HEK293 (cell line): Measurements from ENCODE around the gene ADCY7.

ENCODE experiments used
- CTCF ChIA-PET: fragments of 350-600 bp; formaldehyde crosslinking; extraction: SDS; loops from one replicate; lab custom pipeline; 2021; ENCODE audit warnings: antibody characterized with exemption; lab: Yijun Ruan, JAX
- POLR2A ChIA-PET: fragments of 300-600 bp; formaldehyde crosslinking; extraction: SDS; loops from one replicate; lab custom pipeline; 2020; ENCODE audit warnings: antibody characterized with exemption, inconsistent platforms; lab: Yijun Ruan, JAX
- H3K27ac ChIP-seq: fragments of 200-500 bp; sonication (Bioruptor generic); 2 replicates; pipeline ENCODE4 v1.5.1; 2014; ENCODE audit warnings: low read depth, low read length, control low read depth, inconsistent platforms; ENCODE audit errors: extremely low read depth
- H3K36me3 ChIP-seq, 2 experiments: fragments of 200-500 bp in 1 of 2; sonication (Bioruptor generic) in 1 of 2; 1 replicate in 1 of 2; 2 replicates in 1 of 2; pipeline ENCODE4 v1.5.1; 2014 to 2017; ENCODE audit warnings: inconsistent platforms in 2 of 2, low read length in 2 of 2; ENCODE audit not compliant: control insufficient read depth in 2 of 2, insufficient read depth in 1 of 2
- H3K4me1 ChIP-seq: fragments of 200-500 bp; sonication (Bioruptor generic); 2 replicates; pipeline ENCODE4 v1.5.1; 2014; ENCODE audit warnings: mild to moderate bottlenecking, low read length, inconsistent platforms; ENCODE audit not compliant: control insufficient read depth, insufficient read depth
- H3K4me3 ChIP-seq: 2 replicates; pipeline ENCODE4 v1.5.1; 2011; ENCODE audit warnings: low read depth, mild to moderate bottlenecking, control low read depth, low read length, moderate library complexity
- H3K9me3 ChIP-seq: fragments of 200-500 bp; sonication (Bioruptor generic); 2 replicates; pipeline ENCODE4 v1.5.1; 2014; ENCODE audit warnings: low read depth, low read length, inconsistent platforms; ENCODE audit not compliant: control insufficient read depth, insufficient read depth
- EGR2 ChIP-seq: fragments of 450-650 bp; formaldehyde crosslinking; IDR thresholded peaks from 2 replicates; pipeline ENCODE4 v1.5.1; 2016; ENCODE audit warnings: low read depth, missing biosample characterization, missing genetic modification characterization
- KLF10 ChIP-seq: fragments of 450-650 bp; IDR thresholded peaks from 2 replicates; pipeline ENCODE4 v1.5.1; 2018; ENCODE audit warnings: missing biosample characterization, mild to moderate bottlenecking, missing genetic modification characterization
- KLF16 ChIP-seq: fragments of 450-650 bp; formaldehyde crosslinking; IDR thresholded peaks from 2 replicates; pipeline ENCODE4 v1.5.1; 2017; ENCODE audit warnings: missing biosample characterization, missing genetic modification characterization
- KLF9 ChIP-seq: fragments of 450-650 bp; formaldehyde crosslinking; IDR thresholded peaks from 2 replicates; pipeline ENCODE4 v1.5.1; 2016; ENCODE audit warnings: missing biosample characterization, missing genetic modification characterization, low read depth
- MZF1 ChIP-seq: fragments of 450-650 bp; formaldehyde crosslinking; IDR thresholded peaks from 2 replicates; pipeline ENCODE4 v1.5.1; 2017; ENCODE audit warnings: missing biosample characterization, missing genetic modification characterization, borderline replicate concordance
- OSR2 ChIP-seq: fragments of 450-650 bp; formaldehyde crosslinking; IDR thresholded peaks from 2 replicates; pipeline ENCODE4 v1.5.1; 2016; ENCODE audit warnings: missing biosample characterization, missing genetic modification characterization
- PATZ1 ChIP-seq: fragments of 450-650 bp; formaldehyde crosslinking; IDR thresholded peaks from 2 replicates; pipeline ENCODE4 v1.5.1; 2016; ENCODE audit warnings: missing biosample characterization, missing genetic modification characterization
- PRDM1 ChIP-seq: fragments of 450-650 bp; formaldehyde crosslinking; IDR thresholded peaks from 2 replicates; pipeline ENCODE4; 2016; ENCODE audit warnings: missing biosample characterization, missing genetic modification characterization
- SETDB1 ChIP-seq: IDR thresholded peaks from one replicate; pipeline ENCODE4 v1.6.1; 2017; ENCODE audit warnings: mild to moderate bottlenecking, low read length, moderate library complexity, mixed read lengths; ENCODE audit not compliant: insufficient read length
- TRIM28 ChIP-seq: IDR thresholded peaks from 2 replicates; pipeline ENCODE4 v1.6.1; 2011; ENCODE audit warnings: low read length, control low read depth, borderline replicate concordance
- ZBTB1 ChIP-seq: fragments of 450-650 bp; formaldehyde crosslinking; IDR thresholded peaks from 2 replicates; pipeline ENCODE4 v1.5.1; 2016; ENCODE audit warnings: missing biosample characterization, missing genetic modification characterization
- ZBTB21 ChIP-seq: fragments of 450-650 bp; formaldehyde crosslinking; IDR thresholded peaks from 2 replicates; pipeline ENCODE4 v1.5.1; 2017; ENCODE audit warnings: missing biosample characterization, missing genetic modification characterization
- ZBTB8A ChIP-seq: fragments of 450-650 bp; formaldehyde crosslinking; IDR thresholded peaks from 2 replicates; pipeline ENCODE4 v1.5.1; 2016; ENCODE audit warnings: missing biosample characterization, missing genetic modification characterization
- ZFP3 ChIP-seq: fragments of 450-650 bp; formaldehyde crosslinking; IDR thresholded peaks from 2 replicates; pipeline ENCODE4 v1.5.1; 2016; ENCODE audit warnings: low read depth, missing biosample characterization, missing genetic modification characterization
- ZFP69B ChIP-seq: fragments of 450-650 bp; formaldehyde crosslinking; IDR thresholded peaks from 2 replicates; pipeline ENCODE4 v1.5.1; 2016; ENCODE audit warnings: missing biosample characterization, missing genetic modification characterization
- ZNF10 ChIP-seq: fragments of 450-650 bp; formaldehyde crosslinking; IDR thresholded peaks from 2 replicates; pipeline ENCODE4 v1.5.1; 2017; ENCODE audit warnings: missing biosample characterization, missing genetic modification characterization
- ZNF133 ChIP-seq: fragments of 450-650 bp; formaldehyde crosslinking; IDR thresholded peaks from 2 replicates; pipeline ENCODE4 v1.5.1; 2016; ENCODE audit warnings: missing biosample characterization, missing genetic modification characterization
- ZNF747 ChIP-seq: fragments of 450-650 bp; formaldehyde crosslinking; IDR thresholded peaks from 2 replicates; pipeline ENCODE4 v1.5.1; 2016; ENCODE audit warnings: missing biosample characterization, missing genetic modification characterization
- TF ChIP-seq, protein P1 (sequence below): fragments of 450-650 bp; formaldehyde crosslinking; IDR thresholded peaks from 2 replicates; pipeline ENCODE4 v1.5.1; 2016; ENCODE audit warnings: missing biosample characterization, missing genetic modification characterization

ADCY7 gene

DNA sequence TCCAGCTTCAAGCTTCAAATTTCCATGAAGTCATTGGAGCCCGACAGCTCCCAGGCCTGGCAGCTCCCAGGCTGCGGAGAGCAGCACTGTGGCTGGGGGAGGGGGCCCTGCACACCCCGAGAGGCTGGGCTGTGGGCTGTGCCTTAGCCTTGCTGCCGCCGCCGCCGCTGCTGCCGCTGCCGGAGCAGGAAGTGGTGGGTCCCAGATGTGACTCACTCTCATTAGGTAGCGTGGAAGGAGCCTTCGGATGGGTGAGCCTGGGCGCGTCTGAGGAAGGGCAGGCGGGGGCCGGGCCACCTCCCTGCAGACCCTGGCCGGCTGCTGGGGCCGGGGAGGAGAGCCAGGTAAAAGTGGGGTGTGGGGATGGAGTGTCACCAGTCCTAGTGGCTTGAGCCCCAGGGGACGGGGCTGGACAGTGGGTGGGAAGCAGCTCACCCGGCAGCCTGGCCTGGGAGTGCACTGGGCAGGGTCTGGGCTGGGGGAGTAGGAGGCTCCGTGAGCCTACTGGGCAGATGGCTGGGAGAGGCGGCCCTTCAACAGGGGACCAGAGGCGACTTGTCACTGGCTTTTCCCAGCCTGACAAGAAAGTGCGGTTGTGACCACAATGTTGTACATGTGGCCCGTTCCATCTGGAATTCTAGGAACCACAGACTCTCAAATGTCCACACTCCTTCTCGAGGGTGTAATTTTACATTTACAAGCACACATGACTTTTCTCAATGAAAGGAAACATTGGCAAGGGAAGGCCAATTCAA, at the start of gene ADCY7:
Gene ADCY7, plus strand, starts transcription at position 215 of the 755 bp plus-strand sequence. CDS start 21,629 bp downstream, outside the sequence.
- H3K27ac ChIP-seq, result no peak within 1 kb of the TSS; the same call in 1 of the 2 replicates
- no peaks in the 10 kb centered on the region for H3K9me3 ChIP-seq
- CTCF ChIA-PET, result interaction anchor here (1.1 kb wide), 2 partner anchors 12 to 55 kb away, joined by 3 read pairs; no protein-coding TSS in a partner anchor
- H3K4me3 ChIP-seq, result peak within 1 kb of the TSS; percentile 10
- no peaks in the 10 kb centered on the region for H3K36me3 ChIP-seq
- POLR2A ChIA-PET, result interaction anchor here (0.6 to 1.4 kb wide), 2 partner anchors 9 to 30 kb away, joined by 3 to 5 read pairs; no protein-coding TSS in a partner anchor
- 0 out of 2 replicates have a peak, but pooled peaks cover 3% of the 10 kb centered on the region for H3K4me1 ChIP-seq
- TF ChIP-seq, protein P1, sequence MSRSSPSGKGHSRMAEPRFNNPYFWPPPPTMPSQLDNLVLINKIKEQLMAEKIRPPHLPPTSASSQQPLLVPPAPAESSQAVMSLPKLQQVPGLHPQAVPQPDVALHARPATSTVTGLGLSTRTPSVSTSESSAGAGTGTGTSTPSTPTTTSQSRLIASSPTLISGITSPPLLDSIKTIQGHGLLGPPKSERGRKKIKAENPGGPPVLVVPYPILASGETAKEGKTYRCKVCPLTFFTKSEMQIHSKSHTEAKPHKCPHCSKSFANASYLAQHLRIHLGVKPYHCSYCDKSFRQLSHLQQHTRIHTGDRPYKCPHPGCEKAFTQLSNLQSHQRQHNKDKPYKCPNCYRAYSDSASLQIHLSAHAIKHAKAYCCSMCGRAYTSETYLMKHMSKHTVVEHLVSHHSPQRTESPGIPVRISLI (tag by site-specific recombination), result no peak
- peak; percentile 49; the same call in 1 of the 2 replicates for TF ChIP-seq ZNF10 (tag by site-specific recombination)
- peak; percentile 27; the same call in 1 of the 2 replicates for TF ChIP-seq EGR2 (tag by site-specific recombination)
- TF ChIP-seq ZFP69B (tag by site-specific recombination), result 0 out of 2 replicates have a peak, but pooled peaks have one; percentile 56
- no peak for TF ChIP-seq ZNF133 (tag by site-specific recombination)
- TF ChIP-seq OSR2 (tag by site-specific recombination), result peak; percentile 35; the same call in 1 of the 2 replicates
- peak; percentile 37; the same call in 1 of the 2 replicates for TF ChIP-seq PATZ1 (tag by site-specific recombination)
- no peak for TF ChIP-seq ZBTB1 (tag by site-specific recombination)
- TF ChIP-seq KLF9 (tag by site-specific recombination), result no peak
- no peak for TF ChIP-seq TRIM28

- ChIA-PET CTCF (no interaction called here), POLR2A (no interaction called here)
- no peak for TF ChIP-seq ZNF747
- TF ChIP-seq MZF1, result no peak
- TF ChIP-seq KLF16 (tag by site-specific recombination), result no peak
- no peak for TF ChIP-seq ZBTB21 (tag by site-specific recombination)
- no peak for TF ChIP-seq KLF10 (tag by site-specific recombination)
- no peak for TF ChIP-seq SETDB1
- TF ChIP-seq PRDM1 (tag by site-specific recombination), result peak; percentile 96
- no peak for TF ChIP-seq ZFP3 (tag by site-specific recombination)
- no peak for TF ChIP-seq ZBTB8A
- Histone ChIP-seq H3K27ac (no peak overlapping the region), H3K9me3 (no peaks in the 10 kb centered on the region), H3K4me1 (no peaks in the 10 kb centered on the region), H3K4me3 (no peak overlapping the region), H3K36me3 (peaks cover 20 to 68% of the 10 kb centered on the region in 2 experiments)
Observed at GRCh38 chr16:50219402-50219975, 46.9 kb upstream of the ADCY7 start.
